Endothelial cell of umbilical vein (primary cell): ENCODE data around the gene SLC38A2. TPM values are rescaled to one million over a fixed set of nuclear protein-coding genes. Genes with fewer than 3 reads are reported as not detected.

Experiments
- BruUV-seq: library from RNA; stranded (reverse); fragments of 400-500 nt; replicated peaks from 2 replicates; lab custom pipeline; 2021; lab: Mats Ljungman, UMichigan
- CTCF ChIA-PET: fragments of 300-600, 350-600 bp; sonication (Branson Sonifier 250); formaldehyde crosslinking; loops from one replicate; lab custom pipeline; 2021; ENCODE audit warnings: antibody characterized with exemption, inconsistent platforms; lab: Charles Lee
- POLR2A ChIA-PET: fragments of 300-600, 350-600 bp; sonication (Branson Sonifier 250); formaldehyde crosslinking; loops from one replicate; lab custom pipeline; 2021; ENCODE audit warnings: antibody characterized with exemption, inconsistent platforms; lab: Charles Lee
- DNase-seq: peaks from one replicate; pipeline ENCODE4 v3.0.0-alpha.2; 2011; ENCODE audit warnings: low read depth, low spot score
- FAIRE-seq: peaks from 2 replicates; lab custom pipeline; 2011; peaks lifted over from hg19 to GRCh38; lab: Jason Lieb, UNC
- H2AFZ ChIP-seq: 2 replicates; pipeline ENCODE4 v1.6.0; 2012; ENCODE audit warnings: low read depth, low read length, control low read depth, inconsistent platforms
- H3K27ac ChIP-seq: 2 replicates; pipeline ENCODE4 v1.5.1; 2011; ENCODE audit warnings: low read depth, mild to moderate bottlenecking, control low read depth, low read length, moderate library complexity; ENCODE audit not compliant: insufficient read depth
- H3K27me3 ChIP-seq, 2 experiments: 2 replicates each; pipeline versions ENCODE4 v1.6.0 to v1.6.1; 2011; ENCODE audit warnings: low read length in 2 of 2, mixed read lengths in 1 of 2; ENCODE audit not compliant: control insufficient read depth in 2 of 2, insufficient read depth in 2 of 2
- H3K36me3 ChIP-seq, 2 experiments: 2 replicates in 1 of 2; 3 replicates in 1 of 2; pipeline ENCODE4 v1.5.1; 2011; ENCODE audit warnings: low read length in 2 of 2, mild to moderate bottlenecking in 1 of 2, moderate library complexity in 1 of 2; ENCODE audit not compliant: control insufficient read depth in 2 of 2, insufficient read depth in 2 of 2; ENCODE audit errors: extremely low read depth in 1 of 2
- H3K4me1 ChIP-seq: 3 replicates; pipeline ENCODE4 v1.5.1; 2011; ENCODE audit warnings: mild to moderate bottlenecking, low read length; ENCODE audit not compliant: control insufficient read depth, insufficient read depth; ENCODE audit errors: extremely low read depth
- H3K4me2 ChIP-seq: 2 replicates; pipeline ENCODE4 v1.6.1; 2011; ENCODE audit warnings: low read length, control low read depth, mixed read lengths; ENCODE audit not compliant: insufficient read depth
- H3K4me3 ChIP-seq, 3 experiments: fragments of 200-600 bp in 1 of 3; sonication (generic), shearing (Covaris generic) in 1 of 3; replicated peaks in 1 of 3; 2 replicates each; pipeline ENCODE4 v1.5.1; 2011 to 2016; ENCODE audit warnings: control low read depth in 3 of 3, low read length in 3 of 3, mild to moderate bottlenecking in 2 of 3, inconsistent platforms in 1 of 3, low read depth in 1 of 3, moderate library complexity in 1 of 3; ENCODE audit not compliant: insufficient read depth in 1 of 3
- H3K79me2 ChIP-seq: 2 replicates; pipeline ENCODE4 v1.6.0; 2012; ENCODE audit warnings: low read length, inconsistent platforms; ENCODE audit not compliant: control insufficient read depth, insufficient read depth
- H3K9ac ChIP-seq: replicated peaks from 2 replicates; pipeline ENCODE3; 2011; ENCODE audit warnings: low read length, control low read depth; ENCODE audit not compliant: insufficient read depth; ENCODE audit errors: extremely low read depth
- H3K9me1 ChIP-seq: replicated peaks from 3 replicates; pipeline ENCODE4 v1.6.0; 2011; ENCODE audit warnings: mild to moderate bottlenecking, low read length; ENCODE audit not compliant: control insufficient read depth, insufficient read depth; ENCODE audit errors: extremely low read depth
- H3K9me3 ChIP-seq: replicated peaks from 2 replicates; pipeline ENCODE4 v1.5.1; 2012; ENCODE audit warnings: low read length, inconsistent platforms; ENCODE audit not compliant: control insufficient read depth, insufficient read depth
- H4K20me1 ChIP-seq: replicated peaks from 2 replicates; pipeline ENCODE3; 2011; ENCODE audit warnings: mild to moderate bottlenecking, low read length; ENCODE audit not compliant: control insufficient read depth, insufficient read depth; ENCODE audit errors: extremely low read depth
- CTCF ChIP-seq, 2 donors: IDR thresholded peaks; 1 replicate in 1 of 2; 2 replicates in 1 of 2; pipeline ENCODE4 v1.5.1; 2011; ENCODE audit warnings: low read length in 2 of 2, mild to moderate bottlenecking in 2 of 2, moderate library complexity in 2 of 2, control low read depth in 1 of 2, inconsistent platforms in 1 of 2, low read depth in 1 of 2; ENCODE audit not compliant: insufficient read depth in 1 of 2; ENCODE audit errors: extremely low read depth in 1 of 2
- EZH2 ChIP-seq: IDR thresholded peaks from 2 replicates; pipeline ENCODE4 v1.6.1; 2012; ENCODE audit warnings: borderline replicate concordance, low read depth, mild to moderate bottlenecking, moderate library complexity, low read length, inconsistent platforms; ENCODE audit not compliant: severe bottlenecking
- FOS ChIP-seq: IDR thresholded peaks from 2 replicates; pipeline ENCODE4 v1.6.1; 2011; ENCODE audit warnings: mild to moderate bottlenecking, low read length, moderate library complexity, borderline replicate concordance; ENCODE audit not compliant: insufficient read depth
- GATA2 ChIP-seq: IDR thresholded peaks from 2 replicates; pipeline ENCODE4 v1.7.0; 2011; ENCODE audit warnings: low read depth, mild to moderate bottlenecking, moderate library complexity, mixed read lengths, low read length; ENCODE audit not compliant: insufficient read length, insufficient read depth
- JUN ChIP-seq: IDR thresholded peaks from 2 replicates; pipeline ENCODE4 v1.6.1; 2011; ENCODE audit warnings: borderline replicate concordance, low read depth; ENCODE audit not compliant: insufficient read length, insufficient read depth
- MYC ChIP-seq: IDR thresholded peaks from one replicate; pipeline ENCODE4 v1.6.1; 2011; ENCODE audit warnings: mild to moderate bottlenecking, low read depth, low read length
- POLR2A ChIP-seq: IDR thresholded peaks from 2 replicates; pipeline ENCODE4 v1.6.1; 2012; ENCODE audit warnings: low read depth, mild to moderate bottlenecking, control low read depth, low read length
- POLR2AphosphoS5 ChIP-seq: IDR thresholded peaks from 2 replicates; pipeline ENCODE4 v1.6.1; 2012; ENCODE audit warnings: low read depth, mild to moderate bottlenecking, control low read depth, low read length, moderate library complexity; ENCODE audit not compliant: insufficient read depth
- dilution Hi-C: fragments of 300-500 bp; cut with MboI; formaldehyde crosslinking; loops from one replicate; pipeline ENCODE4 v1.15.0; 2019; ENCODE audit warnings: low sequenced_read_pairs; ENCODE audit not compliant: extremely low pct_ligation_motif_present
- intact Hi-C: fragments of 100-400 bp; cut with micrococcal nuclease; formaldehyde crosslinking; loops from one replicate; pipeline ENCODE4 v1.10.0; 2022
- polyA plus RNA-seq, 4 experiments: library from polyadenylated mRNA; depleted of rRNA in 3 of 4; stranded (reverse) in 3 of 4; unstranded in 1 of 4; fragments of >200 nt; gene quantifications; 2 replicates each; pipeline versions ENCODE4 v1.2.1 to v1.2.3, GENCODE V29; 2011 to 2012; ENCODE audit warnings: missing spikeins in 1 of 4
- total RNA-seq: library from RNA; stranded (reverse); gene quantifications from 2 replicates; pipeline ENCODE4 v1.2.3, GENCODE V29; 2021
- TF ChIP-seq, protein P1 (sequence below): IDR thresholded peaks from 2 replicates; pipeline ENCODE4 v1.6.1; 2011; ENCODE audit not compliant: insufficient read depth, insufficient read length

Gene SLC38A2
- total and polyA plus RNA-seq, 2 donors (not counting 3 experiments of a cell fraction or from before 2014, with no cell fraction given) = 267 to 427 TPM

- Histone ChIP-seq H3K27me3 (no peaks in the 10 kb centered on the region), H3K9me1 (no peaks in the 10 kb centered on the region), H3K4me1 (peaks cover 17% of the 10 kb centered on the region), H3K4me3 (no peak overlapping the region), H3K9ac (no peak overlapping the region), H4K20me1 (no peaks in the 10 kb centered on the region), H3K79me2 (no peaks in the 10 kb centered on the region), H3K4me2 (no peak overlapping the region), H3K9me3 (no peaks in the 10 kb centered on the region), H2AFZ (no peak overlapping the region), H3K27ac (no peak overlapping the region), H3K36me3 (no peaks in the 10 kb centered on the region)
- CTCF ChIA-PET = no interaction called here
- TF ChIP-seq CTCF (IDR thresholded peaks at IDR 0.05; ENCODE audit: extremely low read depth in 1 of 2, insufficient read depth in 1 of 2, low read depth in 1 of 2, low read length in 2 of 2) (no peak), FOS (no peak), MYC (no peak), POLR2A (no peak), POLR2AphosphoS5 (no peak), EZH2 (no peak), JUN (no peak), GATA2 (no peak)
- TF ChIP-seq, protein P1, sequence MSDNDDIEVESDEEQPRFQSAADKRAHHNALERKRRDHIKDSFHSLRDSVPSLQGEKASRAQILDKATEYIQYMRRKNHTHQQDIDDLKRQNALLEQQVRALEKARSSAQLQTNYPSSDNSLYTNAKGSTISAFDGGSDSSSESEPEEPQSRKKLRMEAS = no peak
- no peak for FAIRE-seq
- dilution Hi-C loops = no loop called here
- POLR2A ChIA-PET = no interaction called here
- intact Hi-C loops = no loop called here
- no TSS peak for BruUV-seq
- DNase-seq = no peak
These were observed 37.9 kb upstream of the SLC38A2 start for GRCh38 chr12:46410495-46410894.
